Fibroblast of lung (primary cell): ENCODE results near the gene GK. TPM values are rescaled to one million over a fixed set of nuclear protein-coding genes. Genes with fewer than 3 reads are reported as not detected.

Experiments used
- DNase-seq, 2 donors: peaks; one replicate each; pipeline versions ENCODE4 v3.0.0 to v3.0.0-alpha.2; 2010; ENCODE audit warnings: low read depth in 2 of 2
- H2AFZ ChIP-seq: 2 replicates; pipeline ENCODE4 v1.5.1; 2012; ENCODE audit warnings: low read length, control low read depth, inconsistent platforms
- H3K27ac ChIP-seq: 2 replicates; pipeline ENCODE4 v1.5.1; 2011; ENCODE audit warnings: low read length, control low read depth; ENCODE audit not compliant: insufficient read depth
- H3K27me3 ChIP-seq: 2 replicates; pipeline ENCODE4 v1.5.1; 2011; ENCODE audit warnings: mild to moderate bottlenecking, low read length; ENCODE audit not compliant: control insufficient read depth, insufficient read depth
- H3K36me3 ChIP-seq: 2 replicates; pipeline ENCODE4 v1.5.1; 2011; ENCODE audit warnings: low read length; ENCODE audit not compliant: control insufficient read depth, insufficient read depth
- H3K4me1 ChIP-seq: 2 replicates; pipeline ENCODE4 v1.5.1; 2011; ENCODE audit warnings: low read length; ENCODE audit not compliant: control insufficient read depth, insufficient read depth; ENCODE audit errors: extremely low read depth
- H3K4me2 ChIP-seq: 2 replicates; pipeline ENCODE4 v1.5.1; 2011; ENCODE audit warnings: low read length, control low read depth; ENCODE audit not compliant: insufficient read depth; ENCODE audit errors: extremely low read depth
- H3K4me3 ChIP-seq, 4 experiments: fragments of 200-600 bp in 1 of 4; sonication (generic) in 1 of 4; replicated peaks in 1 of 4; 2 replicates each; pipeline ENCODE4 v1.5.1; 2011 to 2016; ENCODE audit warnings: low read length in 4 of 4, low read depth in 3 of 4, mild to moderate bottlenecking in 3 of 4, control low read depth in 2 of 4, inconsistent platforms in 1 of 4, mixed read lengths in 1 of 4; ENCODE audit not compliant: insufficient read depth in 1 of 4; ENCODE audit errors: control extremely low read depth in 1 of 4
- H3K79me2 ChIP-seq: 2 replicates; pipeline ENCODE4 v1.5.1; 2012; ENCODE audit warnings: mild to moderate bottlenecking, low read length, inconsistent platforms; ENCODE audit not compliant: control insufficient read depth, insufficient read depth
- H3K9ac ChIP-seq: 2 replicates; pipeline ENCODE4 v1.5.1; 2011; ENCODE audit warnings: mild to moderate bottlenecking, low read length, control low read depth; ENCODE audit not compliant: insufficient read depth
- H3K9me3 ChIP-seq: 2 replicates; pipeline ENCODE4 v1.5.1; 2012; ENCODE audit warnings: low read depth, low read length; ENCODE audit not compliant: control insufficient read depth, insufficient read depth
- H4K20me1 ChIP-seq: 2 replicates; pipeline ENCODE4 v1.5.1; 2011; ENCODE audit warnings: low read length; ENCODE audit not compliant: control insufficient read depth, insufficient read depth; ENCODE audit errors: extremely low read depth
- CTCF ChIP-seq, 2 donors: IDR thresholded peaks in 1 of 2; conservative IDR thresholded peaks in 1 of 2; 1 replicate in 1 of 2; 2 replicates in 1 of 2; pipeline ENCODE4 v1.5.1; 2011 to 2012; ENCODE audit warnings: low read length in 2 of 2, control low read depth in 1 of 2, inconsistent platforms in 1 of 2, low read depth in 1 of 2, mild to moderate bottlenecking in 1 of 2
- EZH2 ChIP-seq: IDR thresholded peaks from 2 replicates; pipeline ENCODE4 v1.5.1; 2012; ENCODE audit warnings: low read length, control low read depth, mild to moderate bottlenecking; ENCODE audit errors: missing control alignments
- polyA minus RNA-seq: library from RNA; depleted of rRNA, polyadenylated mRNA; stranded (reverse); fragments of >200 nt; gene quantifications from 2 replicates; pipeline ENCODE4 v1.2.3, GENCODE V29; 2011; ENCODE audit warnings: low replicate concordance
- polyA plus RNA-seq, 2 donors: library from polyadenylated mRNA; depleted of rRNA in 1 of 2; stranded (reverse) in 1 of 2; unstranded in 1 of 2; fragments of >200 nt; gene quantifications; 2 replicates each; pipeline ENCODE4 v1.2.1, GENCODE V29; 2011 to 2012; ENCODE audit warnings: missing spikeins in 1 of 2
- total RNA-seq: library from RNA; depleted of rRNA; stranded (reverse); fragments of >200 nt; gene quantifications from 2 replicates; pipeline ENCODE4 v1.2.1, GENCODE V29; 2014

GK gene
- total RNA-seq: 16.2 and 44.4 TPM in 2 replicates
- polyA plus RNA-seq: 11.9 and 33.3 TPM in 2 replicates
- polyA plus RNA-seq (2012): 8.6 and 27.4 TPM in 2 replicates
- 0.75 and 11.6 TPM in 2 replicates for polyA minus RNA-seq

- H2AFZ ChIP-seq: peak within 1 kb of the TSS; percentile 60
- H3K9me3 ChIP-seq: no peaks in the 10 kb centered on the region
- H3K36me3 ChIP-seq: no peaks in the 10 kb centered on the region
- peaks cover 16% of the 10 kb centered on the region for H3K79me2 ChIP-seq
- H3K27me3 ChIP-seq: no peaks in the 10 kb centered on the region
- H3K4me1 ChIP-seq: peaks cover 5% of the 10 kb centered on the region
- H3K4me2 ChIP-seq: peak within 1 kb of the TSS; percentile 71
- no peaks in the 10 kb centered on the region for H4K20me1 ChIP-seq
- H3K9ac ChIP-seq: peak within 1 kb of the TSS; percentile 93
- DNase-seq: peak in 1 of 2 donors; percentile 23
- H3K27ac ChIP-seq: peak within 1 kb of the TSS; percentile 97
- TF ChIP-seq EZH2 (no peak), CTCF (conservative IDR thresholded peaks at IDR 0.05 in 1 of 2, IDR thresholded peaks at IDR 0.05 in 1 of 2; ENCODE audit: low read depth in 1 of 2, low read length in 2 of 2) (no peak)
- H3K4me3 ChIP-seq: peak within 1 kb of the TSS; percentile 65 to 82 (median 73)
Observed at GRCh38 chrX:30653415-30654131, at the start of gene GK. GK (plus strand) TSS chrX:30653423; CDS start chrX:30653538, 115 bp downstream.

- H4K20me1 ChIP-seq: no peaks in the 10 kb centered on the region
- H3K4me1 ChIP-seq: no peaks in the 10 kb centered on the region
- no peak overlapping the region for H2AFZ ChIP-seq
- H3K4me2 ChIP-seq: no peak overlapping the region
- H3K36me3 ChIP-seq: no peaks in the 10 kb centered on the region
- H3K79me2 ChIP-seq: no peaks in the 10 kb centered on the region
- no peaks in the 10 kb centered on the region for H3K9me3 ChIP-seq
- H3K27ac ChIP-seq: no peak overlapping the region
- H3K4me3 ChIP-seq: no peak overlapping the region
- H3K27me3 ChIP-seq: no peaks in the 10 kb centered on the region
- H3K9ac ChIP-seq: no peak overlapping the region
- DNase-seq: peak in 1 of 2 donors; percentile 42
- TF ChIP-seq EZH2 (no peak), CTCF (conservative IDR thresholded peaks at IDR 0.05 in 1 of 2, IDR thresholded peaks at IDR 0.05 in 1 of 2; ENCODE audit: low read depth in 1 of 2, low read length in 2 of 2) (no peak)
Observed at GRCh38 chrX:30607155-30607554, 46.1 kb upstream of the GK start.

- no peaks in the 10 kb centered on the region for H4K20me1 ChIP-seq
- no peak overlapping the region for H3K27ac ChIP-seq
- no peaks in the 10 kb centered on the region for H3K27me3 ChIP-seq
- no peak overlapping the region for H2AFZ ChIP-seq
- H3K4me1 ChIP-seq: no peaks in the 10 kb centered on the region
- no peak for DNase-seq
- H3K9ac ChIP-seq: no peak overlapping the region
- H3K36me3 ChIP-seq: no peaks in the 10 kb centered on the region
- H3K4me3 ChIP-seq: no peak overlapping the region
- H3K79me2 ChIP-seq: no peaks in the 10 kb centered on the region
- TF ChIP-seq CTCF (conservative IDR thresholded peaks at IDR 0.05 in 1 of 2, IDR thresholded peaks at IDR 0.05 in 1 of 2; ENCODE audit: low read depth in 1 of 2, low read length in 2 of 2): no peak
- no peak for TF ChIP-seq EZH2
- no peak overlapping the region for H3K4me2 ChIP-seq
- H3K9me3 ChIP-seq: no peaks in the 10 kb centered on the region
Observed at GRCh38 chrX:30610026-30610425, 43.2 kb upstream of the GK start.
